ENCODE measurements around the gene RUSC2.
A peak's percentile ranks its signal among the peaks of the same experiment; 100 is the strongest.
"Not testable (repeated sequence)": the region's sequence is repeated elsewhere in the genome, so short reads cannot be mapped to it uniquely, and the experiment has no call there.

Gene RUSC2

DNA sequence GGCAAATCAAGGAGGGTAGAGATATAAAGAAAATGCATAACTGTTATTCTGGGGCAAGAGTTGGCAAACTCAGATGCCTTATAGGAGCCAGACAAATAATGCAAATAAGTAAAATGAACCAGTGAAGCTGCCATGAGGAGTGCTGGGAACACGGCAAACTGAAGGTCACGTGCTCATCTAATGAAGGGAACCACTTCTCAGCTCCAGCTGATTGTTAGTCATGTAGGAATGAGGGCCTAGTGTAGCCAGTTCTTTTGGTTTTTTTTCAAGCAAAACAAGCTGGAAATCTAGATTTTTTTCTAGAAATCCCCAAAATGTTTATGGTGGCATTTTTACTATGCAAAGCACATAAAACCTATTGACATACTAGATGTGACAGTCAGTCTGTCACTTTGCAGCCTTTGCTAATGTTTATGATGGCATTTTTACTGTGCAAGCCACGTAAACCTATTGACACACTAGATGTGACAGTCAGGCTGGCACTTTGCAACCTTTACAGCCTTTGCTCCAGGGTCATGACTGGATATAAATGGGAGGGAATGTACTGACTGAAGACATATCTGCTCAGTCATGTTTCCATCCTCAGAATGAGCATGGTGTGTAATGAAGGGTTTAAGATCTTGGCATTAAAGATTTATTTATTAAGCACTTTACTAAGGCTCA, 39.4 kb downstream of the RUSC2 start:
- peaks cover 10 to 12% of the 10 kb centered on the region in 2 donors for H3K4me1 ChIP-seq (ENCODE audit: control insufficient read depth in 1 of 2, insufficient read depth in 2 of 2, low read length in 2 of 2)
- H3K4me3 ChIP-seq (ENCODE audit: low read depth in 1 of 2, low read length in 2 of 2) = no peak overlapping the region
- H3K9me3 ChIP-seq (ENCODE audit: control insufficient read depth in 1 of 2, low read length in 2 of 2) = no peaks in the 10 kb centered on the region
- no peaks in the 10 kb centered on the region for H3K27me3 ChIP-seq (ENCODE audit: low read depth, low read length)
- no peaks in the 10 kb centered on the region for H3K36me3 ChIP-seq (ENCODE audit: control insufficient read depth in 1 of 2, insufficient read depth in 2 of 2, low read length in 2 of 2)
- no peak overlapping the region for H3K27ac ChIP-seq (ENCODE audit: low read length)

DNA sequence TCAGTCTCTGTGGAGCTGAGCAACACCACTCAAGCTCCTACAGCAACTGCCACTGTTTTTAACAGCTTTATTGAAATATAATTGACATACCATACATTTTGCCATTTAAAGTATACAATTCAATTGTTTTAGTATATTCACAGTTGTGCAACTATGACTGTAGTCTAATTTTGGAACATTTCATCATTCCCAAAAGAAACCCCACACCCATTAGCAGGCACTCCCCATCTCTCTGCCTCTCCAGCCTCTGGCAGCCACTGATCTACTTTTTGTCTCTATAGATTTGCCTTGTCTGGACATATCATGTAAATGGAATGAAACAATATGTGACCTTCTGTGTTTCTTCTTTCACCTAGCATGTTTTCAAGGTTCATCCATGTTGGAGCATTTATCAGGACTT, 43.5 kb downstream of the RUSC2 start:
- Histone ChIP-seq H3K36me3 (ENCODE audit: control insufficient read depth in 1 of 2, insufficient read depth in 2 of 2, low read length in 2 of 2) (no peaks in the 10 kb centered on the region), H3K27me3 (ENCODE audit: low read depth, low read length) (no peaks in the 10 kb centered on the region), H3K4me1 (ENCODE audit: control insufficient read depth in 1 of 2, insufficient read depth in 2 of 2, low read length in 2 of 2) (peaks cover 12 to 13% of the 10 kb centered on the region in 2 donors), H3K4me3 (ENCODE audit: low read depth in 1 of 2, low read length in 2 of 2) (no peak overlapping the region), H3K27ac (ENCODE audit: low read length) (no peak overlapping the region), H3K9me3 (ENCODE audit: control insufficient read depth in 1 of 2, low read length in 2 of 2) (no peaks in the 10 kb centered on the region)

DNA sequence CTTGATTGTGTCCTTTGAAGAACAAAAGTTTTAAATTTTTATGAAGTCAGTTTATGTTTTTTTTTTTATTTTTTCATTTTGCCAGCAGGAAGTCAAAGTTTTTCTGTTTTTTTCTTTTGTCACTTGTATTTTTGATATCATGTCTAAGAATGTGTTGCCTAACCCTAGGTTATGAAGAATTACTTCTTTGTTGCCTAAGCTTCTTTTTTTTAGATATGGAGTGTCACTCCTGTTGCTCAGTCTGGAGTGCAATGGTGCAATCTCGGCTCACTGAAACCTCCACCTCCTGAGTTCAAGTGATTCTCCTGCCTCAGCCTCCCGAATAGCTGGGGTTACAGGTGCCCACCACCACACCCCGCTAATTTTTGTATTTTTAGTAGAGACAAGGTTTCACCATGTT, 45.0 kb downstream of the RUSC2 start:
- not testable (repeated sequence) for H3K27me3 ChIP-seq (ENCODE audit: low read depth, low read length); H3K36me3 ChIP-seq (ENCODE audit: control insufficient read depth in 1 of 2, insufficient read depth in 2 of 2, low read length in 2 of 2); H3K4me3 ChIP-seq (ENCODE audit: low read depth in 1 of 2, low read length in 2 of 2); H3K27ac ChIP-seq (ENCODE audit: low read length); H3K9me3 ChIP-seq (ENCODE audit: control insufficient read depth in 1 of 2, low read length in 2 of 2)
- H3K4me1 ChIP-seq (ENCODE audit: control insufficient read depth in 1 of 2, insufficient read depth in 2 of 2, low read length in 2 of 2) = peaks cover 16 to 20% of the 10 kb centered on the region in 2 donors

DNA sequence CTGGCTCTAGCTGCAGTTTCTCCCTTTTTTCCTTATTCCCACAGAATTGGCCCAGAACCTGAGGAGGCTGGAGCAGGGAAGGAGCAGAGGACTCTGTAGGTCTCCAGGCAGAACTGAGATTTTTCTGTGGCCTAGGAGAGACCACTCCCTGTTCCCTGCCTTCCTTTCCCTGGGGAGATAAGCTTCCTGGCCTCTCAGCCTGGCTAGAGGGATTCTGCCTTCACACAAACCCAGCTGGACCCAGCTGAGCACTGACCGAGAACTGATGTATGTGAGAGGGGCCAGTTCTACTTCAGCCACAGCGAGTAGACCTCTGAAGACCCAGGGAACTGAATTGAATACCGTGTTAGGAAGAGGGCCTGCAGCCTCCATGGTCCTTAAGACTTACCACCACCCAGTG, 48.0 kb downstream of the RUSC2 start:
- Histone ChIP-seq H3K4me3 (ENCODE audit: low read depth in 1 of 2, low read length in 2 of 2) (peak overlapping the region; percentile 58 to 68), H3K36me3 (ENCODE audit: control insufficient read depth in 1 of 2, insufficient read depth in 2 of 2, low read length in 2 of 2) (no peaks in the 10 kb centered on the region), H3K27me3 (ENCODE audit: low read depth, low read length) (no peaks in the 10 kb centered on the region), H3K4me1 (ENCODE audit: control insufficient read depth in 1 of 2, insufficient read depth in 2 of 2, low read length in 2 of 2) (peaks cover 20 to 38% of the 10 kb centered on the region in 2 donors), H3K27ac (ENCODE audit: low read length) (peak overlapping the region; percentile 80), H3K9me3 (ENCODE audit: control insufficient read depth in 1 of 2, low read length in 2 of 2) (no peaks in the 10 kb centered on the region)

DNA sequence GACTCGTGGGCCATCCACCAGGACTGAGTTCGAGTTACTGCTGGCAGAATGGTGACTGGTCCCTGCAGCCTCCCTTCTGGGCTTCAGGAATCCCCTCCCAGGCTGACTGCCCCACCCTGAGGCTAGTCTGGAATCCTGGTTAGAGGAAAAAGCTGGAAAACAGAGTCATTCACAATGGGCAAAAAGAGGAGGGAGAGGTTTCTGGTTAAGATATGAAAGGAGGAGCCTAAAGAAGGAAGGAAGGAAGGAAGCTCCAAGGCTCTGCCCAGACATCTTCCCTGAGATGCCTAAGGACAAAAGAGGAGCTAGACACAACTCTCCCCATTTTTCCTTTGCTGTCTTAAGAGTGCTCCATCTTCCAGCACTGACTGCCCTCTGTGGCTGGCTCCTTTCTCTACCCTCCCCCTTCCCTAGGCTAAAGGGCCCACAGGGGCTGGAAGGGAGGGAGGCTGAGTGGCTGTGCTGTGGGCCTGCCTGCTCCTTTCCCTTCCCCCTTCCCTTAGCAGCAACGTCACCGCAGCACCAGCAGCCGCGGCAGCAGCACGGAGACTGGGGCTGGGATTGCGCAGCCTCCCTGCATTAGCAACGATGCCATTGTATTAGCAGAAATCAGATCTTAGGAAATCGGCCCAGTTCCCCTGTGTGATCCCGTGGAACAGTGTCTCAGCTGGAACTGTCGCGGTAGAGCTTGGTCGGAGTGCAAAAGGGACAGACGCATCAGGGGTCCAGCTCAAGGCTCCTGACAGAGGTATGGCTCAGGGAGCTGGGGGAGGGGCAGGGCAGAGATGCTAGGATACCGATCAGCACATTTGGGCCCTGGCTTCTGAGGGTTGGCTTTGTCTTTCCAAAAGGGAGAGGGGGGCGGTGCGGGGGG, 48.7 kb downstream of the RUSC2 start:
- Histone ChIP-seq H3K27ac (ENCODE audit: low read length) (peak overlapping the region; percentile 80), H3K36me3 (ENCODE audit: control insufficient read depth in 1 of 2, insufficient read depth in 2 of 2, low read length in 2 of 2) (no peaks in the 10 kb centered on the region), H3K4me1 (ENCODE audit: control insufficient read depth in 1 of 2, insufficient read depth in 2 of 2, low read length in 2 of 2) (peaks cover 20 to 40% of the 10 kb centered on the region in 2 donors), H3K4me3 (ENCODE audit: low read depth in 1 of 2, low read length in 2 of 2) (peak overlapping the region; percentile 58 to 68), H3K27me3 (ENCODE audit: low read depth, low read length) (no peaks in the 10 kb centered on the region), H3K9me3 (ENCODE audit: control insufficient read depth in 1 of 2, low read length in 2 of 2) (no peaks in the 10 kb centered on the region)

Data from muscle layer of duodenum (tissue), 2 donors.